Stimulated activated naive CD8-positive, alpha-beta T cell treated with anti-CD3 and anti-CD28 coated beads, Interleukin-15, Interleukin-2, amounts not matched to agents 100 ng/mL and 50 ng/mL, for 24 hours (primary cell): ENCODE measurements around the gene FKBP6.
"Not testable (repeated sequence)": the region's sequence is repeated elsewhere in the genome, so short reads cannot be mapped to it uniquely, and the experiment has no call there.

ENCODE experiments used
- H3K27ac Mint-ChIP-seq: one replicate; pipeline ENCODE4 v1.8.0; 2021; ENCODE audit warnings: mild to moderate bottlenecking, mixed read lengths
- H3K27me3 Mint-ChIP-seq: one replicate; pipeline ENCODE4 v1.8.0; 2021; ENCODE audit warnings: mixed read lengths
- H3K36me3 Mint-ChIP-seq: one replicate; pipeline ENCODE4 v1.8.0; 2021; ENCODE audit warnings: low read depth, mixed read lengths
- H3K4me1 Mint-ChIP-seq: one replicate; pipeline ENCODE4 v1.8.0; 2021; ENCODE audit warnings: low read depth, mixed read lengths
- H3K4me3 Mint-ChIP-seq: one replicate; pipeline ENCODE4 v1.8.0; 2021; ENCODE audit warnings: mild to moderate bottlenecking, mixed read lengths
- H3K9me3 Mint-ChIP-seq: one replicate; pipeline ENCODE4 v1.8.0; 2021; ENCODE audit warnings: mixed read lengths

FKBP6 gene

DNA sequence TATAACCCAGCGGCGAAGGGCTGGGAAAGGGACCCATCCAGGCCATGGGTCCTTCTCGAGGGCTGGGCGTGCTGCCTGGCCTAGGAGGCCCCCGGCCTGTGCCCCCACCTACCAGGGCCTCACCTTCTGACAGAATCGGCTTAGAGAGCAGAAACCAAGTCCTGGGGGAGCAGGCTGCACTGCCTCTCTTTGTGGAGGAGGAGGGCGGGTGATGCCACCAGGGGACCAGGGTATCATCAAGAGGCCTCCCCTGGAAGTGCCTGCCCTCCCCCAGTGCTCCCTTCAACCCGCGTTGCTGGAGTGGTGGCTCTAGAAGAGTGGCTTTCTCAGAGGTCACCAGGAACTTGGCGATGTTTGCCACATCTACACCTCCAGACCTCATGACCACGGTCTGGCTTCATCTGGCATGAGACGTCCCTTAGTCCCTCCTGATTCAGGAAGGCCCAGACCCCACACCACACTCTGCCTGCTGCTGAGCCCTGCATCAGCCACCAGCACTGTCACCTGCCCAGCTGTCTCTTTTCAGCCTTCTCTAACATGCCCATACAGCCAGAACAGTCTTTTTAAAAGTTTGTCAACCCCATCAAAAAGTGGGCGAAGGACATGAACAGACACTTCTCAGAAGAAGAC lies 31.9 kb downstream of the FKBP6 start:
- Mint-ChIP-seq H3K36me3 (no peaks in the 10 kb centered on the region), H3K4me3 (no peak overlapping the region), H3K27ac (no peak overlapping the region), H3K27me3 (no peaks in the 10 kb centered on the region), H3K4me1 (peaks cover 8% of the 10 kb centered on the region), H3K9me3 (no peaks in the 10 kb centered on the region)

DNA sequence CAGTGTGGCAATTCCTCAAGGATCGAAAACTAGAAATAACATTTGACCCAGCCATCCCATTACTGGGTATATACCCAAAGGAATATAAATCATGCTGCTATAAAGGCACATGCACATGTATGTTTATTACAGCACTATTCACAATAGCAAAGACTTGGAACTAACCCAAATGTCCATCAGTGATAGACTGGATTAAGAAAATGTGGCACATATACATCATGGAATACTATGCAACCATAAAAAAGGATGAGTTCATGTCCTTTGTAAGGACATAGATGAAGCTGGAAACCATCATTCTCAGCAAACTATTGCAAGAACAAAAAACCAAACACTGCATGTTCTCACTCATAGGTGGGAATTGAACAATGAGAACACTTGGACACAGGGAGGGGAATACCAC lies 32.6 kb downstream of the FKBP6 start:
- H3K36me3 Mint-ChIP-seq, H3K27ac Mint-ChIP-seq, H3K9me3 Mint-ChIP-seq, H3K4me1 Mint-ChIP-seq, H3K27me3 Mint-ChIP-seq, H3K4me3 Mint-ChIP-seq: not testable (repeated sequence)

DNA sequence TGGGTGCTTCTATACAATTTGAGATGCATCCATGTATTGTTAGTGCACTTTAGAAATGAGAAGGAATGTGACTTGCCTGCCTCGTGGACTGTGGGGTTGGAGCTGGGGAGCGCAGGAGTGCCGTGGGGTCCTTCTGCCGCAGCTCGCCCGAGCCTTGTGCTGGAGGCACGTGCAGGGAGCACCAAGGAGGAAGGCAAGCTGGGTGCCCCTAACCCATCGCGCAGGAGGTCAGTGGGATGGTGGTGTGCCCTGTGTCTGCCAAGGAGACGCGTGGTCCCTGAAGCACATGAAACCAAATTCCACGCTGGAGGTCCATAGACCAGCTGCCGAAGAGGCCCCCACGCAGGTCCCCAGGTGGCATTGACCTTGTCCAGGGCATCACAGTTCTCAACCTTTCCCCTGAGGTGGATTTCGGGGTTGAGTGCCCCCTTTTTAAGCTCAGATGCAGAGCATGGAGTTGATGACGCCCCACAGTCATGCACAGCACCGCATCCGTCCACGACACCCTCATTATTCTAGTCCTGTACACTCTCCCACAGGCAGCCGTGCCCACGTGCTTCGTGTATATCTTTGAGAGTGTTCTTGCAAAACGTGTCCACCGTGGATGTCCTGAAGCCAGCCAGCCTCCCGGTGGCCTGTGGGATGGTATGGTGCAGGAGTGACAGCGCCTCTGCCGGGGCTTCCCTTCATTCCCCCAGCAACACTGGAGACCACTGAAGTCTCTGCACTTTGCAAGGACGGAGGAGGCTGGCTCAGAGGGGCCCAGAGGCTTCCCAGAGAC lies 35.5 kb downstream of the FKBP6 start:
- no peak overlapping the region for H3K27ac Mint-ChIP-seq
- H3K4me3 Mint-ChIP-seq: no peak overlapping the region
- H3K27me3 Mint-ChIP-seq: no peaks in the 10 kb centered on the region
- H3K36me3 Mint-ChIP-seq: no peaks in the 10 kb centered on the region
- H3K9me3 Mint-ChIP-seq: no peaks in the 10 kb centered on the region
- peaks cover 2% of the 10 kb centered on the region for H3K4me1 Mint-ChIP-seq

DNA sequence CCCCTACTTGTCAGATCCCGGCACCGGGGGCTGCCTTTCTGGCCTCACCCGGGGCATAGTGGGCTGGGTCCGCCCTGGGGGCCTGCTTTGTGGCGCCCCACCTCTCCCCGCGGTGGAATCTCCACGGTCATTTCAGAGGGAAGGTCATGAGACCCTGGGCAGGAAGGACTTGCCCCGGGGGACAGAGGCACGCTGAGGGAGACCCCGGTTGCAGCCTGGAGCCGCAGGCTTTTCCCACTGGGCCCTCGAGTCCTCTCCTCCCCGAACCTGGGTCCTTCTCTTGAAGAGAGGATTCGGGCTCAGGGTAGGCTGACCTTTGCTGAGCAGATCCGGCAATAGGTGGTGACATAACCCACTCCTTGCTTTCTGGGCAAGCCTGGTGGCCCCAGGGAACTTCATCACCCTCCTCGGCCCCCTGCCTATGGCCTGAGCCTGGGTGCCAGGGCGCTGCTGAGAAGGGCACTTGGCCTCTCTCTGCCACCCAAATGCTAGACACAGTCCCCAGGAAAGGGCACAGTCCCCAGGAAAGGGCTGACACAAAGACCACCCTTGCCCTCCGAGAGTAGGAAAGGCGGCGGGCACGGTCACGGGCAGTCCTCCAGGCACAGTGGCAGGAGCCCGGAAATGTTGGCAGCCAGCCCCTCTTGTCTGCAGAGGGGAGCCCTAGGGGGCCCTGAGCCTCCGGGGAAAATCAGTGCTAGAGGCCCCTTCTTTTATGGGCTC lies 36.2 kb downstream of the FKBP6 start:
- Mint-ChIP-seq H3K27ac (no peak overlapping the region), H3K36me3 (no peaks in the 10 kb centered on the region)

DNA sequence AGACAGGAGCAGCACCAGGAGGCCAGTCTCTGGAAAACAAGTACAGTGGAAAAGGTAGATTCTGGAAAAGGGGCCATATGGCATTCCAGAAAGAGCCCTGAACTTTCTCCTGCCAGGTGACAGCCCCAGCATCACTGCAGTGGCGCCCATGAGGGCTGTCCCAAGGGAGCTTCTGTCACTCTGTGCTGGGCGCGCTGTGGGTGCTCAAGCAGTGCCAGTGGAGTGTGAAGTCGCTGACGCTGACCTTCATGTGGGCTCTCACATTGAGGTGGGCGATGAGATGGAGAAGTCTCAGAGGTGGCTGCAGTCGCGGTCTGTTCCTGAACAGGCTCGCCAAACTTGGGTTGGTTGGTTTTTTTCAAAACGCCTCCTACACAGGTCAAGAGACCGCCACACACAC lies 38.2 kb downstream of the FKBP6 start:
- no peaks in the 10 kb centered on the region for H3K27me3 Mint-ChIP-seq
- H3K9me3 Mint-ChIP-seq: no peaks in the 10 kb centered on the region
- H3K4me1 Mint-ChIP-seq: no peaks in the 10 kb centered on the region
- no peak overlapping the region for H3K4me3 Mint-ChIP-seq
- H3K27ac Mint-ChIP-seq: no peak overlapping the region
- H3K36me3 Mint-ChIP-seq: no peaks in the 10 kb centered on the region

More for the DNA sequence above, 36.2 kb downstream of the FKBP6 start:
- Mint-ChIP-seq H3K4me3 (no peak overlapping the region), H3K9me3 (no peaks in the 10 kb centered on the region), H3K4me1 (no peaks in the 10 kb centered on the region), H3K27me3 (no peaks in the 10 kb centered on the region)

DNA sequence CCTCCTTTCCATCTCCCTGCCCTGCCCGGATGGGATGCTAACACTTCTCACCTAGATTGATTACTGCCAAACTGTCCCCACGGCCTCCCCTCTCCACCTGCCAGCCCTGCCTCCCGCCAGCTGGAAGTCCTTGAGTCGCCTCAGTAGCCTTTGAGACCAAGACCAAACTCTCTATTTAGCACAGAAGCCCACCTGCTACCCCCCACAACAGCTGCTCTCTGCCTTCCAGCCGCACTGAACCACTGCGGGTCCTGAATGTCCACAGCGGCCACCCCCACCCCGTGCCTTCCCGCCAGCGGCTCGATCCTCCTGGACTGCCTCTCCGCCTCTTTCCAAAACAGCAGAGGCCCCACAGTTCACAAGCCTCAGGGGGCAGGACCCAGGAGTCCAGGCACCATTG lies 39.0 kb downstream of the FKBP6 start:
- H3K9me3 Mint-ChIP-seq: no peaks in the 10 kb centered on the region
- no peaks in the 10 kb centered on the region for H3K4me1 Mint-ChIP-seq
- H3K4me3 Mint-ChIP-seq: no peak overlapping the region
- no peaks in the 10 kb centered on the region for H3K36me3 Mint-ChIP-seq
- no peak overlapping the region for H3K27ac Mint-ChIP-seq
- H3K27me3 Mint-ChIP-seq: no peaks in the 10 kb centered on the region

DNA sequence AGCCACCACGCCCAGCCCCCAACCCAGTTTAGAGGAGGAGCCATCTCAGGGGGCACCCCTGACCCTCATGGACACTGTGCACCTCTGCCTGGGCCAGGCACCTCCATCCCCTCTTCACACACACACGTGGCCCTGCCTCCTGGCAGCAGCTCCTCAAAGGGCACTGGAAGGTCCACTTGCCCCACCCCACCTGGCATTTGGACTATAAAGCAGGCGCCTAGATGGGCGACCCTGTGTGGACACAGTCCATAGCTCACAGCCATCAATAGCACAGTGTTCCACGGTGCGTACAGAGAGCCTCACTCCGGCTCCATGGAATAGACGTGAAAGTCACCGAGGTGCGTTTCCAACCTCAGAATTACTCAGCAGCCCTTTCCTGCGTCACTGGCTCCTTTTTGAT lies 41.0 kb downstream of the FKBP6 start:
- no peaks in the 10 kb centered on the region for H3K9me3 Mint-ChIP-seq
- no peaks in the 10 kb centered on the region for H3K36me3 Mint-ChIP-seq
- no peak overlapping the region for H3K27ac Mint-ChIP-seq
- H3K27me3 Mint-ChIP-seq: no peaks in the 10 kb centered on the region
- H3K4me1 Mint-ChIP-seq: no peaks in the 10 kb centered on the region
- H3K4me3 Mint-ChIP-seq: no peak overlapping the region

DNA sequence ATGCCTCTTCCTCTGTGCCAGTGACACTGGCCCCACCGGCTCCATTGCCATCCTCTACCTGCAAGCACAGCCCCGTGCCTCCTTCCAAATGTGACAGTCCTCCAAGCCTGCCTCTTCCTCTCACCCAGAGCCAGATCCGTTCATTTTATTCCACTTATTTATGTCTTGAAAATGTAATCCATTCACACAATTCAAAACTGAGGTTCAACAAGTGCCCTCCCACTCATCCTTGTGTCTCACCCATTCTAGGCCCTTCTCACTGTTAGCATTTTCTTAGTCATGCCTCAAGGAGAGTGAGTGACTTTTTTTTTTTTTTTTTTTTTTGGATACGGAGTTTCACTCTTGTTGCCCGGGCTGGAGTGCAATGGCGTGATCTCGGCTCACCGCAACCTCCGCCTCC lies 41.7 kb downstream of the FKBP6 start:
- no peak overlapping the region for H3K27ac Mint-ChIP-seq
- no peaks in the 10 kb centered on the region for H3K36me3 Mint-ChIP-seq
- H3K4me3 Mint-ChIP-seq: no peak overlapping the region
- no peaks in the 10 kb centered on the region for H3K27me3 Mint-ChIP-seq
- H3K9me3 Mint-ChIP-seq: no peaks in the 10 kb centered on the region
- H3K4me1 Mint-ChIP-seq: no peaks in the 10 kb centered on the region

DNA sequence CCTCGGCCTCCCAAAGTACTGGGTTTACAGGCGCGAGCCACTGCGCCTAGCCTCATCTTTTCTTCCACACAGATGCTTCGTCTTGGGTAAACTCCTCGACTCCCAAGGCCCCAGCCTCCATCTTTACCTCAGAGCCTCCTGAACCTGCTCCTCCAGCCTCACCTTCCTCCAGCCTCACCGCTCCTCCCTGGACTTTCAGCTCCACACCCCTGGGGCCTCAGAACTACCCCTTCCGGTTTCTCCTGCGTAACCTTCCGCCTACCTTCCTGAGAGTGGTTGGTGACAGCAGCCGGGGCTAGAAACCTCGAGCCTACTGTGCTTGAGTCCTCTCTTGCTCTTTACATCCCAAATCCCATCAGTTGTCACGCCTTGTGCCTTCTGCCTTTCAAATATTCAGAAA lies 45.8 kb downstream of the FKBP6 start:
- H3K4me1 Mint-ChIP-seq: no peaks in the 10 kb centered on the region
- H3K27me3 Mint-ChIP-seq: peaks cover 22% of the 10 kb centered on the region
- no peak overlapping the region for H3K4me3 Mint-ChIP-seq
- no peak overlapping the region for H3K27ac Mint-ChIP-seq
- no peaks in the 10 kb centered on the region for H3K9me3 Mint-ChIP-seq
- H3K36me3 Mint-ChIP-seq: no peaks in the 10 kb centered on the region

DNA sequence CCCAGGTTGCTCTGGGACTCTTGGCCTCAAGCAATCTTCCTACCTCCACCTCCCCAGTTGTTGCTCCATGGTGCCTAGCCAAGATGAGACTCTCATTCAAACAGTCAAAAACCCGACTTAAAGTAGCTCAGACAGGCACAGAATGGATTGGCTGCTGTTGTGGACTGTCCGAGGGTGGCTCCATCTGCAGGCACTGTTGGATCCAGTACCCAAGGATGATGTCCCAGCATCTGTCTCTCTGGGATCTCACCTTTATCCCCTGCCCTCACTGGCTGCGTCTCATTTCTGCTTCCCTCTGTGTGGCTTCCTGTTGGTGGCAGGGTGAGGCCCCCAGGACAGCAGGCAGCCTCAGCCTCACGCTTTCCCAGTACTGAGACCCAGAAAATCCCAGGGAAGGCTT lies 48.3 kb downstream of the FKBP6 start:
- peaks cover 26% of the 10 kb centered on the region for H3K27me3 Mint-ChIP-seq
- H3K9me3 Mint-ChIP-seq, H3K4me1 Mint-ChIP-seq, H3K4me3 Mint-ChIP-seq, H3K36me3 Mint-ChIP-seq, H3K27ac Mint-ChIP-seq: not testable (repeated sequence)

DNA sequence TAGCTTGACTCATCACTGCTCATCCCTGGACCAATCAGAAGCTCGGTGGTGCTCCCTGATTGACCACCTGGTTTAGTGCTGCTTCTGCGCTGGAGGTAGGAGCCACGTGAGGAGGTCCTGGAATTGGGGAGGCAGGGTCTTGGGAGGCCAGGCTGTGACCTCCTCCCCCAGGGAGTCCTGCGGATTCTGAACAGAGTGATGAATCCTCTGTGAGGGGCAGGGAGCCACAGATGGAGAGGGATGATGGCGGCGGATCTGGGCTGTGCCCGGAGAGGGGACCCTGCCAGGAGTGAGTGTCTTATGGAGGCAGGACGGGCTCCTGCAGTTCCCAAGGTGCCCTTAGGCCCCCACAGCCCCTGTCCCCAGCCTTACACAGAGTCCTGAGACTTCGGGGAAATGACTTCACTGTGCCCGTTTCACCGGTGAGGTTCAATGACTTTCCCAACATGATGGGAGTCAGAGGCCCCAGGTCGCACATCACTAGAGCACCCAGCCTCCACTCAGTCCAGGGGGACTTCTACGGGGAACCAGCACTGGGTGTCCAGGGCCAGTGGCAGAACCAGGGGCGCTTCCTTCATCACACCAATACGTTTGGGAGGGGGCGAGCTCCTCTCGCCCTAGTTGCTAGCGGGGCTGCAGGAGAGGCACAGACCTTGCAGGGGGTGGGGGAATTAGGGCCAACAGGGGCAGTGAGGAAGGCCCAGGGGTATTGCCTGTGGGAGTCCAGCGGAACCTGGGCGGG lies 48.9 kb downstream of the FKBP6 start:
- H3K36me3 Mint-ChIP-seq: no peaks in the 10 kb centered on the region
- H3K9me3 Mint-ChIP-seq: no peaks in the 10 kb centered on the region
- H3K27ac Mint-ChIP-seq: no peak overlapping the region
- H3K4me1 Mint-ChIP-seq: no peaks in the 10 kb centered on the region
- H3K27me3 Mint-ChIP-seq: peaks cover 27% of the 10 kb centered on the region
- no peak overlapping the region for H3K4me3 Mint-ChIP-seq

DNA sequence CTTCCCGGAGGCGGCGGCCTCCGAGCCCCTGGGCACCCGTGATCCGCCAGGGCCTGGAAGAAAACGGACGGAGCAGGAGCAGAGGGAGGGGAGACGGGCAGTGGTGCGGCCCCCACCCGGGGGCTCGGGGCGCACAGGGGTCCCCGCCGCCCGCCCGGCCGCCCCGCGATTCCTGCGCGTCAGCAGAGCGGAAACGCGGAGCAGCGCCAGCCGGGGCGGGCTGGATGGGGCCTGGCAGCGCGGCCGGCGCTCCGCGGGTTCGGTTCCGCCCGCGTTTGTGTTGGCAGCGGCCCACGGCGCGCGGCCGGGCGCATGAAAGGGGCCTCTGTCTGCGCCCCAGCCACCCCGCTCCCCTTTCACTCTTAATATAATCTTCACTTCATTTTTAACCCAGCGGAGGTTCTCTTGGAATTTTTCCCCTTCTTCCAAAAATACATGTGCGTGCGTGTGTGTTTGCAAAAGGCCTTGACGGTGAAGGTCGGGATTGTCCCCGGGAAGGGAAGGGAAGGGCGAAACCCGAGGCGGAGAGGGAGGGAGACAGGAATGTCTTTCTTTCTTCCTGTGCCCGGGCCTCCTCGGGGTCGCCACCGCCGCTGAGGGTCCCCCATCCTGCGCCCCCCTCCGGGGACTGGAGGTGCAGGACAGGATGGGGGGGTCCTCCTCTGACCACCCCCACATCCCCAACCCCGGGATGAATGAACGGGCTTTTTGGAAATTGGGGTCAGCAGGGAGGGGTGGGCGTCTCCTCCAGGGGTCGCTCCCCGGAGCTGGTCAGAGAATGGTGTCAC lies 49.6 kb downstream of the FKBP6 start:
- not testable (repeated sequence) for H3K4me1 Mint-ChIP-seq, H3K9me3 Mint-ChIP-seq, H3K4me3 Mint-ChIP-seq, H3K36me3 Mint-ChIP-seq, H3K27ac Mint-ChIP-seq
- peaks cover 27% of the 10 kb centered on the region for H3K27me3 Mint-ChIP-seq

DNA sequence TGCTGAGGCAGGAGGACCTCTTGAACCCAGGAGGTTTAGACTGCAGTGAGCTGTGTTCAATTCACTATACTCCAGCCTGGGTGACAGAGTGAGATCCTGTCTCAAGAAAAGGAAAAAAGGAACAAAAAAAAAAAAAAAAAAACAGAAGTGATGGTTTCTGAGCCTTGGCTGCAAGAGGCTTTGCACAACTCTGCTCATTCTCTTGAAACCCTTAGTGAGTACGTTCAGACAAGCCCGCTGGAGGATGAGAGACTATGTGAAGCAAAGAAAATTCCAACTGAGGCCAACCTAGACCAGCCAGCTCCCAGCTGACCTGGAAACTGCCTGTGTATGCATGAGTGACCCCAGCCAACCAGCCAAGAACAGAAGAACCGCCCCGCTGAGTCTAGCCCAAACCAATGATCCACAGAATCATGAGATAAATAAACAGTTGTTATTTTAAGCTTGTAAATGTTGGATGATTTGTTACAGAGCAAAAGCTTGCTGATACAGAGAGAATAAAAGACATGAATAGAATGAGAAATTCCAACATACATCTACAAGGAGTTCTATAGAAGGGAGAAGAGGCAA lies 55.1 kb downstream of the FKBP6 start:
- Mint-ChIP-seq H3K9me3 (peaks cover 13% of the 10 kb centered on the region), H3K4me1 (no peaks in the 10 kb centered on the region), H3K36me3 (peaks cover 5% of the 10 kb centered on the region), H3K4me3 (no peak overlapping the region), H3K27ac (no peak overlapping the region), H3K27me3 (peaks cover 14% of the 10 kb centered on the region)

DNA sequence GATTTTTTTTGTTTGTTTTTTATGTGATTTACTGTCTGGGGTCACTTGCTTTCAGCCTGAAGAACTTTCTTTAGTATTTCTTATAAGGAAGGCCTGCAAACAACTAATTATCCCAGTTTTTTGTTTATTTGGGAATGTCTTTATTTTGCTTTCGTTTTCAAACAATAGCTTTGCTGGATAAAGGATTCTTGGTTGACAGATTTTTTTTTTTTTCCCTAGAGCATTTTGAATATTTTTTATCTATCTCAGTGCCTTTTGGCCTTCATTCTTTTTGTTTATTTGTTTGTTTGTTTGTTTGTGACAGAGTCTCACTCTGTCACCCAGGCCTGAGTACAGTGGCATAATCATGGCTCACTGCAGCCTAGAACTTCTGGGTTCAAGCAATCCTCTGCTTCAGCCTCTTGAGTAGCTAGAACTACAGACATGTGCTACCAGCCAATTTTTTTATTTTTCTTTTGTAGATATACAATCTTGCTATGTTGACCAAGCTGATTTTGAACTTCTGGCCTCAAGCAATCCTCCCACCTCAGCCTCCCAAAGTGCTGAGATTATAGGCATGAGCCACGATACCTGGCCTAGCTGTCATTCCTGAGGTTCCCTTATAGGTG lies 59.4 kb downstream of the FKBP6 start:
- Mint-ChIP-seq H3K27me3 (peaks cover 9% of the 10 kb centered on the region), H3K36me3 (peaks cover 9% of the 10 kb centered on the region), H3K4me3 (no peak overlapping the region), H3K4me1 (no peaks in the 10 kb centered on the region), H3K27ac (no peak overlapping the region), H3K9me3 (peaks cover 23% of the 10 kb centered on the region)
